ENCODE results near the gene SH2D2A.

Gene SH2D2A

DNA sequence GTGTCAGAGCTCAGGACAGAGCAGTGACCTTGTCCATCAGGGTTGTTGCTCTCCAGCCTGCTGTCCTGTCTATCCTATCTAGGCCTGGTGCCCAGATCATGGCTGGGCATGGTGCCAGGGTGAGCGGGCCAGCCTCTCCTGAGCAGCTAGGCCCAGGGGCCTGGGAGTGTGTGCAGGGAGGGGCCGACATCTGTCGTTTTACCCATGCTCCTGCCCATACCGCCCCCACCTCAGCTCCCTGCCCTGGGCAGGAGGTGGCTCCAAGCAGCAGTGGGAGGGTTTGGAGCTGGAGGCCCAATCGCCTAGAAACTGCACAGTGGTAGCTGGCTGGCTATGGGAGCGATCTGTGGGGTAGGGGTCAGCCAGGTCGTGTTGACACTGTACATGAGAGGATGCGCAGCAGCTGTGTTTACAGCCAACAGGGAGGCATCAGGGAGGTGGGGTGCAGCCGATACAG, 35.8 kb upstream of the SH2D2A start:
- peak; percentile 47 for DNase-seq
- no peak overlapping the region for H3K27ac ChIP-seq
- no peaks in the 10 kb centered on the region for H3K27me3 ChIP-seq (ENCODE audit: insufficient read depth, low read depth, severe bottlenecking)

DNA sequence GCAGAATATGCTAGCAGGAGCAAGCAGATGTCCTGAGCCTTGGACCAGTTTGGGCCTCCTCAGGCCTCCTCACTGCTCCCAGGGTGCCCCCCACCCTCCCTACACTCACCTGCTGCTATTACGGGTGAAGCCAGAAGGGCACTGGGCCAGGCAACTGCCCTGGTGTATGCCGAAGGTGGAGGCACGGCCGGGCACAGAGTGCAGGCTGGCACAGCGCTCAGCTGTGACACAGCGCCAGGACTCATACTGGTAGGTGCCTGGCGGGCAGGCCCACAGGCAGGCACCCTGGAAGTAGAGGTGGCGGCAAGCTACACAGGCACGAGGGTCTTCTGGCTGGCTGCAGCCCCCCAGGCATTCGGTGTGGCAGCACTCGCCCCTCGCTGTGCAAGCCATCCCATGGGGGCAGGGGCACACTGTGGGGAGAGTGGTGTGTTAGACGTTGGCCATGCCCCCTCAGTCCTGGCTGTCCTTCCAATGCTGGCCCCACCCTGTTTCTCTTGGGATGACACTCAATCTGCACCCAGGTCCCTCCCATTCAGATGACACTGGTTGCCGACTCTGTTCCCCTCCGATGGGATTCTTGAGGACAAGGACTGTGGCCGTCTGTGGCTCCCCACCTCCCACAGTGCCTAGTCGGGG, 35.2 kb upstream of the SH2D2A start:
- Histone ChIP-seq H3K9me3 (ENCODE audit: severe bottlenecking) (no peaks in the 10 kb centered on the region), H3K4me3 (ENCODE audit: low read depth, low read length) (no peak overlapping the region), H3K36me3 (no peaks in the 10 kb centered on the region), H3K27me3 (ENCODE audit: insufficient read depth, low read depth, severe bottlenecking) (no peaks in the 10 kb centered on the region), H3K27ac (no peak overlapping the region)
- no peak for DNase-seq
- TF ChIP-seq CTCF (IDR thresholded peaks at IDR 0.05; ENCODE audit: low read depth, low read length): no peak

More for the DNA sequence above, 35.8 kb upstream of the SH2D2A start:
- Histone ChIP-seq H3K9me3 (ENCODE audit: severe bottlenecking) (no peaks in the 10 kb centered on the region), H3K4me3 (ENCODE audit: low read depth, low read length) (no peak overlapping the region), H3K36me3 (no peaks in the 10 kb centered on the region)
- no peak for TF ChIP-seq CTCF (IDR thresholded peaks at IDR 0.05; ENCODE audit: low read depth, low read length)

DNA sequence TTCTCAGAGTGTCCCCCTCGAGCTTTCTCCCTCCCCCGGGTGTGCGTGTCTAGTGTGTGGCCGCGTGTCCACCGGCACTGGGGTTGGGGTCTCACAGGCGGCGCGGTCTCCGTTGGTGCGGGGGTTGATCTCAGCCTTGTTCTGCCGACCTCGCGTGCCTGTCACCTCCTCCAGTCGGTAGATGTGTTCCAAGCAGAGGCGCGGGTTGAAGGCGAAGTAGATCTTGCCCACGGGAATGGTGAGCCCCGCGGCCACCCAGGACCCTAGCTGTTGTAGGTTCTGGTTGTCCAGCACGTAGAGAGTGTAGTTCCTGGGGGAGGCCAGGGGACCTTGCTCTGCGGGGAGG, 32.5 kb upstream of the SH2D2A start:
- Histone ChIP-seq H3K27ac (no peak overlapping the region), H3K27me3 (ENCODE audit: insufficient read depth, low read depth, severe bottlenecking) (no peaks in the 10 kb centered on the region), H3K36me3 (no peaks in the 10 kb centered on the region), H3K9me3 (ENCODE audit: severe bottlenecking) (no peaks in the 10 kb centered on the region), H3K4me3 (ENCODE audit: low read depth, low read length) (no peak overlapping the region)
- TF ChIP-seq CTCF (IDR thresholded peaks at IDR 0.05; ENCODE audit: low read depth, low read length): no peak
- DNase-seq: no peak

- no peaks in the 10 kb centered on the region for H3K9me3 ChIP-seq (ENCODE audit: severe bottlenecking)
- DNase-seq: no peak
- no peak for TF ChIP-seq CTCF (IDR thresholded peaks at IDR 0.05; ENCODE audit: low read depth, low read length)
- H3K27me3 ChIP-seq (ENCODE audit: insufficient read depth, low read depth, severe bottlenecking): no peaks in the 10 kb centered on the region
- no peaks in the 10 kb centered on the region for H3K36me3 ChIP-seq
- H3K4me3 ChIP-seq (ENCODE audit: low read depth, low read length): no peak overlapping the region
- H3K27ac ChIP-seq: no peak overlapping the region
Measured at GRCh38 chr1:156848461-156849150, 32.0 kb upstream of the SH2D2A start.

- TF ChIP-seq CTCF (IDR thresholded peaks at IDR 0.05; ENCODE audit: low read depth, low read length): no peak
- Histone ChIP-seq H3K4me3 (ENCODE audit: low read depth, low read length) (no peak overlapping the region), H3K27ac (no peak overlapping the region), H3K36me3 (no peaks in the 10 kb centered on the region), H3K9me3 (ENCODE audit: severe bottlenecking) (no peaks in the 10 kb centered on the region), H3K27me3 (ENCODE audit: insufficient read depth, low read depth, severe bottlenecking) (no peaks in the 10 kb centered on the region)
- DNase-seq: no peak
Measured at GRCh38 chr1:156847591-156848460, 31.2 kb upstream of the SH2D2A start.

Data from WERI-Rb-1 (cell line).